Endodermal cell (in vitro differentiated cells): ENCODE results near the gene KIAA2012. TPM values are rescaled to one million over a fixed set of nuclear protein-coding genes. Genes with fewer than 3 reads are reported as not detected.
A peak's percentile ranks its signal among the peaks of the same experiment; 100 is the strongest.

Experiments
- DNase-seq: peaks from one replicate; pipeline ENCODE4 v3.0.0-alpha.2; 2017
- H3K27ac ChIP-seq: 2 replicates; pipeline ENCODE4 v1.5.1; 2013; ENCODE audit warnings: mild to moderate bottlenecking, low read depth, low read length, moderate library complexity
- H3K27me3 ChIP-seq: 2 replicates; pipeline ENCODE4 v1.6.1; 2013; ENCODE audit warnings: mild to moderate bottlenecking, low read length, moderate library complexity; ENCODE audit not compliant: insufficient read depth, control insufficient read depth, poor library complexity, severe bottlenecking
- H3K36me3 ChIP-seq: 2 replicates; pipeline ENCODE4 v1.7.0; 2013; ENCODE audit warnings: mild to moderate bottlenecking, low read length, moderate library complexity; ENCODE audit not compliant: control insufficient read depth, insufficient read depth
- H3K4me1 ChIP-seq: one replicate; pipeline ENCODE4 v1.7.0; 2013; ENCODE audit warnings: low read length; ENCODE audit not compliant: control insufficient read depth, insufficient read depth
- H3K4me3 ChIP-seq: 2 replicates; pipeline ENCODE4 v1.5.1; 2013; ENCODE audit warnings: mild to moderate bottlenecking, low read length, moderate library complexity
- H3K9ac ChIP-seq: 2 replicates; pipeline ENCODE4 v1.6.1; 2013; ENCODE audit warnings: mild to moderate bottlenecking, low read length, moderate library complexity; ENCODE audit not compliant: poor library complexity, severe bottlenecking; ENCODE audit errors: extremely low read depth
- H3K9me3 ChIP-seq: 2 replicates; pipeline ENCODE4 v1.6.1; 2013; ENCODE audit warnings: mild to moderate bottlenecking, low read length, moderate library complexity; ENCODE audit not compliant: control insufficient read depth
- H3K27ac Mint-ChIP-seq: 2 replicates; pipeline ENCODE4 v1.8.0; 2020; ENCODE audit warnings: mixed read lengths
- H3K27me3 Mint-ChIP-seq: 2 replicates; pipeline ENCODE4 v1.8.0; 2021; ENCODE audit warnings: mild to moderate bottlenecking, mixed read lengths; ENCODE audit not compliant: insufficient read depth
- H3K36me3 Mint-ChIP-seq: 2 replicates; pipeline ENCODE4 v1.8.0; 2020; ENCODE audit warnings: low read depth, mixed read lengths
- H3K4me1 Mint-ChIP-seq: 2 replicates; pipeline ENCODE4 v1.8.0; 2020; ENCODE audit warnings: mixed read lengths
- H3K4me3 Mint-ChIP-seq: 2 replicates; pipeline ENCODE4 v1.8.0; 2020; ENCODE audit warnings: mild to moderate bottlenecking, moderate library complexity, mixed read lengths
- H3K9me3 Mint-ChIP-seq: 2 replicates; pipeline ENCODE4 v1.8.0; 2020; ENCODE audit warnings: mild to moderate bottlenecking, mixed read lengths
- WGBS, 2 experiments: methylation state at CpG; one replicate each; pipeline versions ENCODE4 v1.1.5 to v1.1.7; 2013; ENCODE audit warnings: missing lambda C conversion rate in 2 of 2, mixed read lengths in 1 of 2; ENCODE audit not compliant: insufficient coverage in 1 of 2, insufficient read length in 1 of 2; 5-methylcytosine and 5-hydroxymethylcytosine counted together
- total RNA-seq, 2 donors: library from RNA; stranded (reverse); fragmentation: NEBNext Ultra II Directional in 1 of 2; extraction: Animal tissue kit (Norgen Biotek cat#: 25700) in 1 of 2; gene quantifications; 2 replicates in 1 of 2; 3 replicates in 1 of 2; pipeline ENCODE4 v1.2.1, GENCODE V29; 2021
- TF ChIP-seq, protein P1 (sequence below): fragments of 200-600 bp; sonication (generic); conservative IDR thresholded peaks from 2 replicates; pipeline ENCODE4 v1.5.0; 2021; ENCODE audit warnings: antibody characterized with exemption, mild to moderate bottlenecking

The KIAA2012 gene
- total RNA-seq, 2 donors from 2014 or later, result 0.62 to 1.0 TPM

DNA sequence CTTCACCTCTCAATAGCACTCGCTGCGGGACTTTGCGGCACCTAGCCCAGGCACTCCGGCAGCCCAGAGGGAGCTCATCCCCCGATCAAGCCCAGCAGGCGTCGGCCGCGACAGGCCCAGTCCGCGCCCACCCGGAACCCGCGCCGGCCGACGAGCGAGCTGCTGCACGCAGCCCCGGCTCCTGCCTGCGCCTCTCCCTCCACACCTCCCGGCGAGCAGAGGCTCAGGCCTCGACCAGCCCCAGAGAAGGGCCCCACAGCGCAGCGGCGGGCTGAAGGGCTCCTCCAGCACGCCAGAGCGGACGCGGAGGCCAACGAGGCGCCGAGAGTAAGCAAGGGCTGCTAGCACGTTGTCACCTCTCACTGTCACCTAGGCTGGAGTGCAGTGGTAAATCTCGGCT, 63.5 kb downstream of the KIAA2012 start:
- Mint-ChIP-seq H3K36me3 (no peaks in the 10 kb centered on the region), H3K27me3 (peaks cover 2% of the 10 kb centered on the region), H3K4me1 (peaks cover 37% of the 10 kb centered on the region), H3K4me3 (no peak overlapping the region), H3K9me3 (no peaks in the 10 kb centered on the region), H3K27ac (no peak overlapping the region)
- Histone ChIP-seq H3K27me3 (no peaks in the 10 kb centered on the region), H3K4me1 (peaks cover 7% of the 10 kb centered on the region), H3K36me3 (no peaks in the 10 kb centered on the region), H3K27ac (no peak overlapping the region), H3K9ac (no peak overlapping the region), H3K9me3 (no peaks in the 10 kb centered on the region), H3K4me3 (no peak overlapping the region)
- 97 to 98% methylated on average over 26 to 36 of the region's 36 CpGs for WGBS, 2 experiments
- no peak for DNase-seq
- TF ChIP-seq, protein P1, sequence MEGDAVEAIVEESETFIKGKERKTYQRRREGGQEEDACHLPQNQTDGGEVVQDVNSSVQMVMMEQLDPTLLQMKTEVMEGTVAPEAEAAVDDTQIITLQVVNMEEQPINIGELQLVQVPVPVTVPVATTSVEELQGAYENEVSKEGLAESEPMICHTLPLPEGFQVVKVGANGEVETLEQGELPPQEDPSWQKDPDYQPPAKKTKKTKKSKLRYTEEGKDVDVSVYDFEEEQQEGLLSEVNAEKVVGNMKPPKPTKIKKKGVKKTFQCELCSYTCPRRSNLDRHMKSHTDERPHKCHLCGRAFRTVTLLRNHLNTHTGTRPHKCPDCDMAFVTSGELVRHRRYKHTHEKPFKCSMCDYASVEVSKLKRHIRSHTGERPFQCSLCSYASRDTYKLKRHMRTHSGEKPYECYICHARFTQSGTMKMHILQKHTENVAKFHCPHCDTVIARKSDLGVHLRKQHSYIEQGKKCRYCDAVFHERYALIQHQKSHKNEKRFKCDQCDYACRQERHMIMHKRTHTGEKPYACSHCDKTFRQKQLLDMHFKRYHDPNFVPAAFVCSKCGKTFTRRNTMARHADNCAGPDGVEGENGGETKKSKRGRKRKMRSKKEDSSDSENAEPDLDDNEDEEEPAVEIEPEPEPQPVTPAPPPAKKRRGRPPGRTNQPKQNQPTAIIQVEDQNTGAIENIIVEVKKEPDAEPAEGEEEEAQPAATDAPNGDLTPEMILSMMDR, result no peak

DNA sequence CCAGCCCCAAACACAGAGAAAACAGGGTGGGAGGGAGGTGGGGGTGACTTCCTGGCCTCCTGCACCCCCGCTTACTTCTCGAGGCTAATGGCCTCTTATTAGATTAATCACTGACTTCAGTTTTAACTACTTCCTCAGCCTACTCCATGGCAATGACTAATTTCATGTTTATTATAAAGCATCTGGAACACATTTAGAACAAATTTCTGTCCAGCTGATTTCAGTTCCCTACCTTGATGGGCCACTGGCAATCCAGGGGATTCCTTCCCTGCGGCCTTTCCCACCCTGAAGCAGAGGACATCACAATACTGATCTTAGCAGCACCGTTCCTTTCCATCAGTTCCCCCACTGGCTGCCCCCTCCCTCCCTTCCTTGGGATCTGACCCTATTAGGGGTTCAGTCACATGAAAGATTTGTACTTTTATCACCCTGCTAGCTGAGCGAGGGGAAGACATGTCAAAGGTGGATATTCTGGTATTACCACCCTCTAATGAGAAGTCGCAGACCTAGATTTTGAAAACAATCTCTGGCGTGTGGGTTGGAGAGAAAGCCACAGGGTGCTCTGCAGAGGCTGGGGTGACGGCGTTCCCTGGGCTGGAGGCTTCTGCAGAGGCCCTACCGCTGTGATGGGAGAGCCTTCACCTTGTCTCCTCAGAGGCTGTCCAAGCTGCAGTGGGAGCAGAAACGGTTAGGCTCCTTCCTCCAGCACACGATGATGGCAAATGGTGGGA, 67.6 kb downstream of the KIAA2012 start:
- H3K36me3 ChIP-seq, result no peaks in the 10 kb centered on the region
- Mint-ChIP-seq H3K9me3 (no peaks in the 10 kb centered on the region), H3K27ac (peak overlapping the region; percentile 62), H3K4me3 (no peak overlapping the region), H3K27me3 (peaks cover 2% of the 10 kb centered on the region), H3K4me1 (peaks cover 51% of the 10 kb centered on the region), H3K36me3 (no peaks in the 10 kb centered on the region)
- 78 to 81% methylated on average over 7 to 12 of the region's 12 CpGs for WGBS, 2 experiments
- H3K4me3 ChIP-seq, result no peak overlapping the region
- no peak overlapping the region for H3K9ac ChIP-seq
- H3K27ac ChIP-seq, result no peak overlapping the region
- no peaks in the 10 kb centered on the region for H3K27me3 ChIP-seq
- TF ChIP-seq, protein P1, result no peak
- no peak for DNase-seq
- peaks cover 4% of the 10 kb centered on the region for H3K4me1 ChIP-seq
- no peaks in the 10 kb centered on the region for H3K9me3 ChIP-seq

DNA sequence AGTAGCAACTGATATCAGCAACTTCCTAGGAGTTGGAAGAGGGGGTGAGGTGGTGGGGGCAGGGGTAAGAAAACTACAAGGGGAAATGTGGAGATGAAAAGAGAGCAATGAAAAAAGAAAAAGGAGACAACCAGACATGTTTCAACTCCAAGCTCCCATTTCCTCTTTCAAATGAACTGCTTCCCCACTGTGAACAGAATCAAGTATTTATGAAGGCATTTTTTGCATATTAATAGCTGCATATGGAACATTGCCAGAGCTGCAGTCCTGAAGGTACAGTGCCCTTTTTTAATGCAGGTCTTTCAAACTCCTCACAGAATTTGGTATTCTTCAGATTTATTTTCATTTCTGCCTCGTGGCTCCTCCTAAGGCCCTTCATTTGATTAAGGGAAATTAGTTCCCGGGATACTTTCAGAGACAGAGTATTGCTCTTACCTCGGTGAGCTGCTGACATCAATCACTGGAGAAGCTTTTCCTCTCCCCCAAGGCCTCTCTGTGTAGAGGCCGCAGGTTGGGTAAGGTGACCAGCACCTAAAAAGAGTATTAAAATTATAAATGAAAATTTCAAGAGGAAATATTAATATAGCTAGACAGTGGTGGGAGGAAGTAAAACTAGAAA, 68.4 kb downstream of the KIAA2012 start:
- H3K27ac ChIP-seq, result no peak overlapping the region
- peaks cover 4% of the 10 kb centered on the region for H3K4me1 ChIP-seq
- no peaks in the 10 kb centered on the region for H3K36me3 ChIP-seq
- Mint-ChIP-seq H3K9me3 (no peaks in the 10 kb centered on the region), H3K4me1 (peaks cover 47% of the 10 kb centered on the region), H3K27ac (peak overlapping the region; percentile 62), H3K36me3 (no peaks in the 10 kb centered on the region), H3K27me3 (peaks cover 2% of the 10 kb centered on the region), H3K4me3 (no peak overlapping the region)
- TF ChIP-seq, protein P1, result no peak
- no peak overlapping the region for H3K4me3 ChIP-seq
- WGBS, 2 experiments, result 33 to 67% methylated on average over 1 to 3 of the region's 4 CpGs
- no peak overlapping the region for H3K9ac ChIP-seq
- no peak for DNase-seq
- no peaks in the 10 kb centered on the region for H3K9me3 ChIP-seq
- H3K27me3 ChIP-seq, result no peaks in the 10 kb centered on the region
